ENCODE data around the gene KLF4.

The KLF4 gene

GRCh38 chr9:107447834-107448233, 41.7 kb downstream of the KLF4 start:
- no peak for DNase-seq

GRCh38 chr9:107447081-107447480, 42.5 kb downstream of the KLF4 start:
- DNase-seq: no peak

GRCh38 chr9:107446491-107446890, 43.1 kb downstream of the KLF4 start:
- no peak for DNase-seq

- DNase-seq: no peak
Observed at GRCh38 chr9:107443786-107444185, 45.8 kb downstream of the KLF4 start.

- DNase-seq: no peak
Observed at GRCh38 chr9:107439991-107440456, 49.5 kb downstream of the KLF4 start.

- DNase-seq: no peak
Observed at GRCh38 chr9:107438211-107439031, 51.1 kb downstream of the KLF4 start.

GRCh38 chr9:107437716-107438115, 51.9 kb downstream of the KLF4 start:
- DNase-seq: no peak

GRCh38 chr9:107435415-107435814, 54.2 kb downstream of the KLF4 start:
- no peak for DNase-seq

Data from CD4-positive, alpha-beta T cell treated with Interferon alpha-2 for 1 hour (primary cell).